NCI-H446 (cell line): ENCODE measurements around the gene TFIP11.

ENCODE experiments used
- DNase-seq, 2 experiments: peaks; one replicate each; lab custom pipeline; 2025; lab: John Stamatoyannopoulos, UW

TFIP11 gene

DNA sequence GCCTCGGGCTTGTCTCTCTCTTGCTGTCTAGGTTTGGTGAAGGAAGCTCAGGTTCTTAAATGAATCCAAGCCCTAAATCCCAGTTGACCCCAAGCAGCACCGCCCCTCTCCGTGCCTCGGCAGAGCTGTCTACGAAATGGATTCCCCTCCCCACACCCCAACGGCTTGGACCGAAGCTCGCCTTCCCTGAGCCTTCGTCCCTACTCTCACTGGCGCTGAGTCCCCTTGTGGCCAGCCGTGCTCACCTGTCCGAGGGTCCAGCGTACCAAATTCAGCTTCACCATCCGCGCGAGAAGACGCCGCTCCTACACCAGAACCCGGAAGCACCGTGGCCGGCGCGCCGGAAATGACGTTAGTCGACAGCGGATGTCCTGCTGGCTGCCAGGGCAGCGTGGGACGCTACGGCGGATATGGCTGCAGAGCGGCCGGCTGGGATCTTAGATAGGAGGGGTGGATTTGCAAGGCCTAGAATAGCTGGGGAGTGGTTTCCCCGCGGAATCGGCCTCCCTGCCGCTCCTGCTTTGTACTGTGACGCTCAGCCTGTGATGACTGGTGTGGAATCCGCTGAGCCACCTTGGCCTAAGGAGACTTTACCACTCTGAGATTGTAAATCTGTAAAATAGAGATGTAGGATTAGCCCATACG is at the start of gene TFIP11:
Gene TFIP11, minus strand, starts transcription at position 325 of the 645 bp plus-strand sequence. CDS start 2,201 bp downstream, outside the sequence.
- peak; percentile 70 to 91 for DNase-seq

DNA sequence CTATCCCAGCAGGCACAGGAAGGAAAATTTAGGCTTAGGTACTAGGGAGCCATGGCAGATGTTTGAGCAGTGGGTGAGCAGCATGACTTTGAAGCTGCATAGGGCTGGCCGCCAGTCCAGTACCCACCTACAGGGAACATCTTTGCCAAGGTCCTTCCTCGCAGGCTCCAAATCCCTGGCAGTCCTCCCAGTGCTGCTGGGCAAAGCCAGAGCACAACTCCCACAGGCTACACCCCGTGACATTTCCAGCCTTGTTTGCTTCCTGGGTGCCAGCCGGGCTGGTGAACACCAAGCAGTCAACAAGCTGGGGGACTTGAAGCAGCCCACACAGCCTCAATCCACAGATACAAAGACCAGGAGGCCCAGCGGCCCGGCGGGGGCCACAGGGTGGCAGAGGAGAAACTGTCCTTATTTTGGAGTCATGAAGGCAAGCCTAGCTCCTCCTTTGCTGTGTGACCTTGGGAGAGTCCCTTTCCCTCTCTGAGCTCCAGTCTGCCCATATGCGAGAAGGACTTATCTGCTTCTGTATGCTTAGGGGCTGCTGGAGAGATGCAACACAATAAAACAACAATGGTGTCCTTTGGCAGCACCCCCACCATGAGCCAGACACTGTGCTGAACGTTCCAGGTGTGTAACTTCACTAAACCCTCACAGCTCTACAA is 49.6 kb upstream of the TFIP11 start:
- DNase-seq, result peak in 1 of 2 experiments; percentile 43

DNA sequence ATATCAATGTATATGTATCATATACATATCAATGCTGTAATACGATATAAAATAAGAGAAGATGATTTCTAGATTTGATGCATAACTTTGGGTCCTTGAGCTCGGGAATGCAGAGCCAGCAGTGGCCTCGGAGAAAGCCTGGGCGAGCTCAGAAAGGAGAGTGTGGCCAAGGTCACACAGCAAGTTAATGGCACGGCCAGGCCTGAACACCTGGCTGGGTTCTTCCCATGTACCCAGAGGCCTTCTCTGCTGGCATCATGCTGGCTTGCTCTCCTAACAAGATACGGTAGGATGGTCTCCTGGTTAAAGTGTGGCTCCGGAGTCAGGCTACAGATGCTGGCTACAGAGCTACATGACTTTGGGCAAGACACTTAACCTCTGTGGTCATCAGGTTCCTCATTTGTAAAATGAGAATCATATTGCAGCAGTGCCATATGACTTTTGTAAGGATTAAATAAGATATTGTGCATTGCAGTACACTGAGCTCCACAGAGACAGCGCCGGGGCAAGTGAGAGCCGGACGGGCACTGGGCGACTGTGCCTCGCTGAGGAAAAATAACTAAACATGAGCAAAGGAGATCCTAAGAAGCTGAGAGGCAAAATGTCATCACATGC is 47.8 kb upstream of the TFIP11 start:
- no peak for DNase-seq

DNA sequence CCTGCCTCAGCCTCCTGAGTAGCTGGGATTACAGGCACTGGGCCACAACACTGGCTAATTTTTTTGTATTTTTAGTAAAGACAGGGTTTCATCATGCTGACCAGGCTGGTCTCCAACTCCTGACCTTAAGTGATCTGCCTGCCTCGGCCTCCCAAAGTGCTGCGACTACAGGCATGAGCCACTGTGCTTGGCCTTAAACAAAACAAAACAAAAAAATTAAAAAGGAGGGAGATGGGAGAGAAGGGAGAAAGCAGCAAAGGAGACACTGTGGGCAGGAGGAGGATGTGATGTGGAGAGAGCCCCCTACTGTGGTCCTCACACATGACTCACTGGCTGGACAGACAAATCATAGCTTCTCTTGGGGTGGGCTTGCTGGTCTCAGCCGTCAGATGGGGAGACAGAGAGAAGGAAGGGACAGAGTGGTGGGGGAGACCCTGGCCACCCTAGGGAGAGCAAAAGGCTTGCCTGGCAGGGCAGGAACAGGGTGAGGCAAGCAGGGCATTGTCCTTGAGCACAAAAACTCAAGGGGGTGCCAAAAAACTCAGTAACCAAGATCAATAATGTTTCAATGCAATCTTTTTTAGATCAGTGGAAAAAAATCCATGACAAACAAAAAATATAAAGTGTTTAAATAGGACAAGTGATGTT is 46.1 kb upstream of the TFIP11 start:
- DNase-seq, result no peak

DNA sequence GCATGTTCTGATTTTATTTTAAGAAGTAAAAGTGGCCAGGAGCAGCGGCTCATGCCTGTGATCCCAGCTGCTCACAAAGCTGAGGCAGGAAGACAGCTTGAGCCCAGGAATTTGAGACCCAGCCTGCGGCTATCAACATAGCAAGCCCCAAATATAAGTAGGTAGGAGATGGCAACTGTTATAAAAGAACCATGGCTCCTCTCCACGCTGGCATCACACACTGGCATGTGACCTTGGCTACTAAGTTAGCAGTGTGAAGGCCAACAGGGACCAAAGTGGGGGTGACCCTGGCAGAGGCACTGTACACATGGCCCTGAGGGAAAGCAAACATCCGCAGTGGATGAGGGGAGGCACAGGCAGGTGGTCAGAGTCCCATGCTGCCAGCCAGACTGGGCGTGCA is 44.6 kb upstream of the TFIP11 start:
- DNase-seq, result no peak

- no peak for DNase-seq
Observed at GRCh38 chr22:26555478-26555877, 43.2 kb upstream of the TFIP11 start.

DNA sequence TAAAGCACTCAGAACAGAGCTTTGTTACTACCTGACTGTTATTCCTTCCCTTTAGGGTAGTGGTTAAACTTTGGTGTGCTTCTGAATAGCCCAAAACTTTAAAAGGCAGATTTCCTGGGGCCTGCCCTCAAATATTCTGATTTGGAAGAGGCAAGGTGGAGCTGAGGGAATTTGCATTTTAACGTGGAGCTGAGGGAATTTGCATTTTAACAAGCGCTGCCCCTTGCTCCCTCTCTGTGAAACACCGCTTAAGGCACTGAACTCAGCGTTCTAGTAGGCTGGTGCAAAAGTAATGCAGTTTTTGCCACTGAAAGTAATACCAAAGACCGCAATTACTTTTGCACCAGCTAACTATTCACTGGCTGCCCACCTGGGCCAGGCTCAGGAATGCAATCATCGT is 42.7 kb upstream of the TFIP11 start:
- no peak for DNase-seq

DNA sequence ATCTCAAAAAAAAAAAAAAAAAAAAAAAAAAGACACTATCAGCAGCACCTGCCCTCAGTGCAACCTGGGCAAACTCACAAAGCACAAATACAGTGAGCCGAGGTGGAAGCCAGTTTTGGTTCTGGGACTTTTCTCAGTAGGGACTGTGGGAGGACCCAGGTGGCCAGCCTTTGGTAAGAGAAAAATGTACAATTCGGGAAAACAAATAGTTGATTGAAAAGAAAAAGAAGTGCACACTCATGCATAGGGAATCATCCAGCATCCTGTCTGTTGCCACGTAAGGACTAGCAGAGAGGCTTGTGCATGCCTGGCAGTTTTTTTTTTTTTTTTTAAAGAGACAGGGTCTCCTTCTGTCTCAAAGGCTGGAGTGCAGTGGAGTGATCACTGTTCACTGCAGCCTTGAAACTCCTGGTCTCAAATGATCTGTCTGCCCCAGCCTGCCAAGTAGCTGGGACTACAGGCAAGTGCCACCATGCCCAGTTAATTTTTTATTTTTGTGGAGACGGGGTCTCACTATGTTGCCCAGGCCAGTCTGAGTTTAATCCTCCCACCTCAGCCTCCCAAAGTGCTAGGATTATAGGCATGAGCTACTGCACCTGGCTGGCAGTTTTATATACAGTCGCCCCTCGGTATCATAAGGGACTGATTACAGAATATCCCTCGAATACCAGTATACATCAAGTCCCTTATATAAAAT is 40.9 kb upstream of the TFIP11 start:
- DNase-seq, result no peak

DNA sequence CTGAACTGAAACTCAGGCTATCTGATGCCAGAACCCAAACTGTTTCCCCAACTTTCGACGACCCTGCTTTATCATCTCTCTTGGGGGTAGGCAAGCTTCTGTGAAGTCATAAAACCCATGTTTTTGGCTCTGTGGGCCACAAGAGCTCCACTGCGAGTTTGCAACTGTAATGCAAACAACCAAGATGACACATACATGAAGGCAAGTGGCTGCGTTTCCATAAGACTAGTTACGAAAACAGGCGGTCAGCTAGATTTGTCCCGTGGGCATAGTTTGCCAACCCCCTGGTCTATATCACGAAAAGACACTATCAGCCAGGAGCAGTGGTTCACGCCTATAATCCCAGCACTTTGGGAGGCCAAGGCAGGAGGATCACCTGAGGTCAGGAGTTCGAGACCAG is 40.2 kb upstream of the TFIP11 start:
- DNase-seq, result no peak

GRCh38 chr22:26551568-26551967 is 39.3 kb upstream of the TFIP11 start:
- DNase-seq, result no peak

GRCh38 chr22:26550498-26551033 is 38.3 kb upstream of the TFIP11 start:
- no peak for DNase-seq

DNA sequence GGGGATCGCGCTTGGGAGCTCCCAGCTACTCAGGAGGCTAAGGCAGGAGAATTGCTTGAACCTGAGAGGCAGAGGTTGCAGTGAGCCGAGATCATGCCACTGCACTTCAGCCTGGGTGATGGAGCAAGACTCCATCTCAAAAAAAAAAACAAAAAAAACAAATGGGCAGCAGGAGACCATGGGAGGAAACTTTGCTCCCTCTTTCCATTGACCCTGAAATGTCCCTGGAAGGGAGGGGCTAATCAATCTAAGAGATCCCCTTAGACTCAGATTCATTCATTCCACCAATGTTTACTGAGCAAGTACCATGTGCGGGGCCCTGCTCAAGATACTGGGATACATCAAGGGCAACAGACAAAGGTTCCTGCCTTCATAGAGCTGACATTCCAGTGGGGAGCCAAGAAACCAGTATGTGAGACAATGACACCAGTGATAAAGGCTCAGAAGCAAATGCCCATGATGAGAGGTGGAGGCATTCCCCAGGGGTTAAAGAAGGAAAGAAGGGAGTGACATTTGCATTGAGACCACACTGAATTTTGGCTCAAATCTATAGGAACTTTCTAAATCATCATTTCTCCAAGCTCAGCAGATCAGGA is 37.7 kb upstream of the TFIP11 start:
- no peak for DNase-seq

GRCh38 chr22:26548984-26549383 is 36.7 kb upstream of the TFIP11 start:
- DNase-seq, result no peak

DNA sequence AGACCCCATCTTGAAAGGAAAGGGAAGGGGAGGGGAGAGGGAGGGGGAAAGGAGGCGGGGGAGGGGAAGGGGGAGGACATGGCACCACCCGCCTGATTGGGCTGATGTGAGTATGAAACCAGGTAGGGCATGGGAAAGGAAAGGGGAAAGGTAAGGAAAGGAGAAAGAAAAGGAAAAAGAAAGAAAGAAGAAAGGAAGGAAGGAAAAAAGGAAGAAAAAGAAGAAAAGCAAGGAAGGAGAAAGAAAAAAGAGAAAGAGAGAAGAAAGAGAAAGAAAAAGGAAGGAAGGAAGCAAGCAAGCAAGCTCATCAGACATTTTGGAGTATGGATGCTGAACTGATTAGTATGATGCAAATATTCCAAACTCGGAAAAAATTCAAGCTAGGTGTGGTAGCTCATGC is 36.0 kb upstream of the TFIP11 start:
- DNase-seq, result no peak

GRCh38 chr22:26547837-26548236 is 35.6 kb upstream of the TFIP11 start:
- no peak for DNase-seq

DNA sequence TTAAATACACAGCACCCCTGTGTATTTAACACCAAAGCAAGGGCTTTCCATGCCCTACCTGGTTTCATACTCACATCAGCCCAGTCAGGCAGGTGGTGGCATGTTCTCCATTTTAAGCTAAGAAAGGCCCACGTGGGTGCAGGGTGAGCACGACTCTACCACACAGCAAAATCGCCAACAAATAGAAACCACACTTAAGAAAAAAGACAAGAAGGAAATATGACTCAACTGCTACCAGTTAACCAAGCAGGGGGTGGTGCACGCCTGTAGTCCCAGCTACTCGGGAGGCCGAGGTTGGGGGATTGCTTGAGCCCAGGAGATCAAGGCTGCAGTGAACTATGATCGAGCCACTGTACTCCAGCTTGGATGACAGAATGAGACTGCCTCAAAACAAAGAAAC is 35.2 kb upstream of the TFIP11 start:
- no peak for DNase-seq

GRCh38 chr22:26546282-26546681 is 34.0 kb upstream of the TFIP11 start:
- no peak for DNase-seq

DNA sequence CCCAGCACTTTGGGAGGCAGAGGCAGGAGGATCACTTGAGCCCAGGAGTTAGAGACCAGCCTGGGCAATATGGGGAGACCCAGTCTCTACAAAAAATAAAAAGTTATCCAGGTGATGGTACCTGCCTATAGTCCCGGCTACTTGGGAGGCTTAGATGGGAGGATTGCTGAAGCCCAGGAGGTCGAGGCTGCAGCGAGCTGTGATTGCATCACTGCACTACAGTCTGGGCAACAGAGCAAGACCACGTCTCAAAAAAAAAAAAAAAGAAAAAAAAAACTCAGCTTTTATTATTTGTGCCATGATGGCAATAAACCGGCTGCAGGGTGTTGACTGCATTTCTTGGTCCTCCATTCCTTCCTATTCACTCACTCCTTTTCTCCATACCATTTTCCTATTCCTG is 33.6 kb upstream of the TFIP11 start:
- no peak for DNase-seq

GRCh38 chr22:26545385-26545784 is 33.1 kb upstream of the TFIP11 start:
- DNase-seq, result no peak

DNA sequence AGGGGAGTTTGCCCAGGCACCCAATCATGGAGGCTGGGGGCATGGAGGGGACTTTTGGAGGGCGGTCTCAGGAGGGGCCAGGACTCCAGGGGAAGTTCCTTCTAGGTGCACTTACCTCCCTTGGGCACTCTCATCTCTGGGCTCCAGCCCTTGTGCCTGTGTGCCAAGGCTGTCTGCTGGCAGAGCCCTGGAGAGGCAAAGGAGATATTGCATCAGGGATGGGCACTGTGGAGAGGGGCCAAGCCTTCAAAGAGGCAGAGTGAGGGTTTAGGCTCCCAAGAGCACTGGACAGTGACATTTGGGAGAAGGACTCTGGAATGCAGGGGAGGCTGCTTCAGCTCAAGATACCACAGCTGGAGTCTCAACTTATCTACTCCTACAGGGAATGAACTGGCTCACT is 32.2 kb upstream of the TFIP11 start:
- no peak for DNase-seq

DNA sequence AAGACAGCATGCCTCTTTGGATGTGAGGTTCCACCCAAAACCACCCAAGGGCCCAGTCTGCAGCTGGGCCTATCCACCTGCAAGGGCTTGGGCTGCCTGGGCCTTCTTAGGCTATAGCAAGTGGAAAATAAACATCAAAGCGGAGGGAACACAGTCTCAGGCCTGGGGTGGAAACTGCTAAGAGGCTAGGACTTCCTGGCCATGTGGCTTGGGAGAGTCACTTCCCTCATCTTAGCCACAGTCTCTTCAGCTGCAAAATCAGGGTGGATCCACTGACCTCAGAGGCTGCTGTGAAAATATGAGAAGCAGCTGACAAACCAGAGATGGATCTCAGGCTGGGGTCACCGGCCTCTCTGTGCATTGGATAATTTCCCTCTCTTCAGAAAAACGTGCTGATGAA is 30.6 kb upstream of the TFIP11 start:
- DNase-seq, result no peak
